NCI-H2029 (cell line): ENCODE measurements around the gene RPRD1B.
A peak's percentile ranks its signal among the peaks of the same experiment; 100 is the strongest.

Source experiments
- DNase-seq: peaks from one replicate; lab custom pipeline; 2025; lab: John Stamatoyannopoulos, UW

The RPRD1B gene

GRCh38 chr20:38033330-38034107 lies at the start of gene RPRD1B, which contains the start of gene TTI1:
RPRD1B (plus strand) TSS chr20:38033746; CDS start chr20:38033948, 202 bp downstream.
TTI1 (minus strand) TSS chr20:38033456; CDS start chr20:38013816, 19,640 bp downstream.
- peak; percentile 90 for DNase-seq

DNA sequence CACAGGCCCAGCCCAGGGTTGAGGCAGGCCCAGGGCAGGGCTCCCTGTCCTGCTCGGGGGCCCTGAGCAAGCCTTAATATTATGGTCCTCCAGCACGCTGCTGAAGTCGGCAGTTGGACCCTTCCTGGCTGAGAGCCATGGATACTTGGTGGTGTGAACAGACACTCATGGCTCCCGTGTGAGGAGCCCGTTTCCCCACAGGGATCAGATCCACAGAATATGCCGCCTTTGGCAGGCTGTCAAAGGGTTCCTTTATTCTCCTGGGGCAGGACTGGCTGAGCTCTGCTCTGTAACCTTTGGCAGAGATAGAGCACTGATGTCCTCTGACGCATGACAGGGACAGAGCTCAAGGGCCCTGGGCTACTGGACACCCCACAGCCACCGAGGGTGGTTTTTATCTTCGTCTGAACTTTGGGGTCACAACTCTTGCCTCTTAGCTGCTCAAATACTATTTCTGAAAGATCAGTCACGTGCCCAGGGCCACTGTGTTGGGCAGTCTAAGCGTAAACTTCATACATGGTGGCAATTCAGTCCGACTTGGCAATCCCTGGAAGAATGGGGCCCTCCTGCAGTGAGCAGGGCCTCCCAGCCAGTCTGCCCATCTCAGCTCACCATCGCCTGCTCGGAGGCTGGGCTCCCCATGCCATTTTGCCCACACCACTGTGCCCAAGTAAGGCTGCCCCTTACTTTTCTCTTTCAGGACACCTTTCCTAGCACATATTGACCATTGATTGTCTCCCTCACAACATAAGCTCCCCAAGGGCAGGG lies 49.3 kb upstream of the RPRD1B start:
- DNase-seq, result peak; percentile 79

GRCh38 chr20:37986044-37986858 lies 47.3 kb upstream of the RPRD1B start:
- no peak for DNase-seq

DNA sequence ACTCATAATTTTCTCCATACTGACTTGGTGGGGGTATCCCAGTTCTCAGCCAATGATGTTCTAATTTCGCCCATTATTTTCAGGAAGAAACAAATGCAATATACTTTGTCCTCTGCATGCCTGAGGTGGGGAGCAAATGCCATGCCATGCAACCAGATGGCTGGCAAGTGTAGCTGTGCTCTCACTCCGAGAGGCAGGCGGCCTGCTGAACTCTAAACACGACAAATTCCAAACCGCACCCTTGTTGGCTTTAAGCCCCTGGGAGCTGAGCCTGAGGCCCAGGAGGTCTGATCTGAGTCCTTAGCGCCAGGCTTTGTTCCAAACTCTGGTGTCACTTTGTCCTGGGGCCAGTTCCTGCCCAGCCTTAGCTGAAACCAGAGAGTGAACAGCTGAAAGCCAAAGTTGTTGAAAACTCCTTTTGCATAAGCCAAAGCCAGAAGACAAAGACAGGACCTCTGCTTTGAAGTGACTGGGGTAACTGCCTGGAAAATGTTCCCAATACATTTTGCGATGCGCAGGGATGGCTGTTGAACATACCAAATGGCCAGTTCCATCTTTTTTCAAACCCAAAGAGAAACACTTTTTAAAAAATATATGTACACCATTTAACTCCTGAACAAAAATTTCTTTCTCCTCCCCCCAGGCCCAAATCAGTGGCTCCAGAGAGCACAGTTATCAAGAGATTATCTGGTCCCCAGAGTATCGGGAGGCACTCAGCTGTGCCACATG lies 46.5 kb upstream of the RPRD1B start:
- peak; percentile 47 for DNase-seq

DNA sequence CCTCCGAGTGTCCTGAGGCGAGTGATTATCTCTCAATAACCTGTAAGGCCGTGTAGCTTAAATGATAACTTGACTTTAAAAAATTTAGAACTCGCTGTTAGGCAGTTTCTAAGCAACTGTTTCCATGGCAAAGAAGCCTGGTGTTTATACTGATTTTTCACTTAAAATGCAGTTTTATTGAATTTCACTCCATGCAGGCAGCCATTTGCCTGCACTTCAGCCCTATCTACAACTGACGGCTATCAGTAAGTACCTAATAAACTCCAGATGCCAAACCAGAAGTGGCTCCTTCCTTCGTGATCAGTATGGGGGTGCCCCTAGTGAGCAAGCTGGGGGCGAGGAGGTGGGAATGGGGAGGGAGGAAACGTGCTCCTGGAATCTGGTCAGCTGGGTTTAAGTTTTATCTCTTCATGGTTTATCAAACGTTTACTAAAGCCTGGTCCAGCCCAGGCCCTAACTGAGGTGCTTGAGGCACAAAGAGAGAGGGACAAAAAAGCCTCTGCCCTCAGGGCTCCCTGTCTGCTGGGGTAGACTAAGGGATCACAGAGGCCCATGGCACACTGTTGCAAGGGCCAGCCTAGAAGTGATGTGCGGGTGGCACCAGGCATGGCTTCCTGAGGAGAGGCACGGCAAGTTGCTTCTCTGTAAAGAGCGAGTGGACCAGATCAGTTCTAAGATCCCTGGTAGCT lies 45.8 kb upstream of the RPRD1B start:
- DNase-seq, result no peak

- DNase-seq, result no peak
These were observed 45.1 kb upstream of the RPRD1B start for GRCh38 chr20:37988306-37988954.

DNA sequence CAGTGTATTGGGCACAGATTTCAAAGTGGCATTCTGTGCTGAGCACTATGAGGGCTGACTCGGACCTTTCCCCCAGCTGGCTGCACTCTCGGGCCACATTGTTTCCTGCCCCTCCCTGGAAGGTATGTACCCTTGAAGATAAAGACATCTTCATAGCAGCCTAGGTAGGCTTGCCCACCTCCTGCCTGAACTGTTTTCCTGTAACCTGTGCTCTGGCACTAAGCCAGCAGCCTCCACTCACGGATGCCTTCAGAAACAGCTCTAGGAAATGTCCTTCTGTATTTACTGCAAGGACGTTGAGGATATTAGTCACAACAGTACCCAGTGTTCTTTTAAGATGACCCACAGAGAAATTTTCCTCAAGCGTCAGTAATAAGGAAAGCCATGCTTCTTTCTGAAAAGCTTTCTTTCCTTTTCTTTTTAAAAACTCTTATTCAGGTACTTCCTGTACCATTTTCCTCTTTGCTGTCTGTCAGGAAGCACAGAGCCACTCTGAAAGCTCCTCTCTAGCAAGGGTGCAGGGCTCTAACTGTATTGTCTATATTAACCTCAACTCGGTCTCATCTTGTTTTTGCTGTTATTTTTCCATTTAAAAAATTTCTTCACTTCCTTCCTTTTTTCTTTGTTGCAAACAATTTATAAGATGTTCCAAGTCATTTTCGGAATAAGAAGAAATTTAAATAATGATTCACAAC lies 43.8 kb upstream of the RPRD1B start:
- peak; percentile 54 for DNase-seq

GRCh38 chr20:37990571-37991151 lies 42.9 kb upstream of the RPRD1B start:
- peak; percentile 83 for DNase-seq

- no peak for DNase-seq
These were observed 42.2 kb upstream of the RPRD1B start for GRCh38 chr20:37991157-37991866.

DNA sequence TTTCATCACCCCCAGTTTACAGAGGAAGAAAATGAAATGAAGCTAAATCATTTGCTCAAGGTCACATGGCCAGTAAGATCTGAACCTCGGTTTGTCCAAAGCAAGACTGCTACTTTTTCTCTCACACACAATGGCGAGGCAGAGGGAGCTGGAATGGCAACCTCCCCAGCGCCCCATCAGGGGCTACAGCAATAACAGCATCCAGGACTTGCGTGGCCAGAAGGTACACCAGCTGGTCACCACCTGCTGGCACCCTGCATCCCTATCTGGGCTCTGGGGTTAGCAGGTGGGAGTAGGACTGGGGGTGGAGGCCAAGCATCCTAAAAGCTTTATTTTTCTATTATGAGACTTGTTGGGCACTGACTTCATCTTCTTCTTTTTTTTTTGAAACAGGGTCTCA lies 41.6 kb upstream of the RPRD1B start:
- DNase-seq, result no peak

- DNase-seq, result peak; percentile 12
These were observed 40.6 kb upstream of the RPRD1B start for GRCh38 chr20:37992802-37993409.

DNA sequence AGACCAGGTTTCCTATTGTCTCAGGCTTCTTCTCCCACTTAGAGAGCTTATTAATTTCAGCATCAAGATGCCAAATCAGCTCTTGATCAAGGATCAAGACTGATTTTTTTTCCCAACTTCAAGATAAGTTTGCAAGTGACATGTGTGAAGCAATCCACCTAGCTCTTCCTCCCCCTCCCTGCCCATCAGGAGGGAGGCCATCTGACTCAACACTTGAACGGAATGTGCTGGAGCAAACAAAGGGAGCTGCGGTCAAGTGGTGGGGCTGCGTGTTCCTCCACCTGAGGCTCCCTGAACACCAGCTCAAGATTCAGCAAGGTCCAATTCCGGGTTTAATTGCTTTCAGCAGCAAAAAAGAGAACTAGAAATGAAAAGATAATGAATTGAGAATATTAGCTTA lies 39.0 kb upstream of the RPRD1B start:
- no peak for DNase-seq

DNA sequence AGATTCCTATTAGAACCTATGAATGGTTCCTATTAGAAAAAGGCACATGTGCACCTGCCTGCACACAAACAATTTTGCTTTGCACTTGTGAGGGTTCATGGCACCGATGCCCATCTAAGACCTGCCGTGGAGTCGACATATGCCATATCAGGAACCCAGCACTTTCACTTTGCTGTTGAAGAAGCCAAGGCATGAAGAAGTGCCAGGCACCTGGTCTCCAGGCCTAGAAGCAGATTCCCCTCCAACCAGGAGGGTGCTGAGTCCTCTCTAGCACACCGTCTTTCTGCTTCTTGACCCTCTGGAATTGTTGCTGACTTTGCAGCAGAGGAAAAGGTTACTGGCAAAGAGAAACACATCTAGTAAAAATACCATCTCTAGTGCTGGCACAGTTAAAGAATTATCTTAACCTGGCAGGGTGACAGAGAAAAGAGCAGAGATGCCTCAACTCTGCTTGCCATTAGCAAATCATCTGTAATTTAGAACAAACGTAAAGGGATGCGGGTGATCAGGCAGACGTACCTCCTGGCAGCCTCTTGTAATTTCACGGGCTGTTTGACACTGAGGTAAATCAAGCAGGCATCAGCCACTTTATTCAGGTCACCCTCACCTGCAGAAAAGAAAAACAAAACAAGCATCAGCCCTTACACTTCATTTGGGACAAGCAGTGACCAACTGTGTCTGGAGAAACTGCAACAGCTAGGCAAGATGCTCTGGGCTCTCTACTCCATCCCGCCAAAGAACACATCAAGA lies 37.5 kb upstream of the RPRD1B start:
- DNase-seq, result no peak

DNA sequence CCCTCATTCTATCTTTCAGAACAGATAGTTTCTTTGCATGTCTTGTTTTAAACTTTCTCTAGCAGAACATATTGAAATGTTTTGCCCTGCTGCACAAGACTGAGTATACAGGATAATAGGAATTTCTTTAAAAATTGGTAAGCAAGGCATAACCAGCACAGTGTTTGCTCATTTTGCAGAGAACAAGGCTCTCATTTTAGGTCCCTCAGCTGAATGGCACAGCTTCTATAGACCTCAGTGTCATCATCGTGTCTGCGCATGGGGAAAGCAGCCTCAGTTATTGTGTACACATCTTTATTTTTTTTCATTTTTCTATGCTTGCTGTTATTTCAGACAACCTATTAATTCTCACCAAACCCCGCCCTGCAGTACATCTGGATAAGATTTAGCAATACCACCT lies 36.0 kb upstream of the RPRD1B start:
- no peak for DNase-seq

- no peak for DNase-seq
These were observed 33.9 kb upstream of the RPRD1B start for GRCh38 chr20:37999526-38000263.

- DNase-seq, result no peak
These were observed 33.3 kb upstream of the RPRD1B start for GRCh38 chr20:38000293-38000692.
